Neural crest cell (in vitro differentiated cells): ENCODE results near the gene KIAA1191. TPM values are rescaled to one million over a fixed set of nuclear protein-coding genes. Genes with fewer than 3 reads are reported as not detected.

ENCODE experiments used
- DNase-seq: peaks from one replicate; pipeline ENCODE4 v3.0.0; 2021; ENCODE audit warnings: low read depth, mixed read lengths, low spot score
- H3K27ac Mint-ChIP-seq: one replicate; pipeline ENCODE4 v1.8.0; 2021; ENCODE audit warnings: mild to moderate bottlenecking, mixed read lengths; ENCODE audit not compliant: unreplicated experiment
- H3K27me3 Mint-ChIP-seq: 2 replicates; pipeline ENCODE4 v1.8.0; 2021; ENCODE audit warnings: low read depth, mild to moderate bottlenecking, mixed read lengths
- H3K36me3 Mint-ChIP-seq: 2 replicates; pipeline ENCODE4 v1.8.0; 2021; ENCODE audit warnings: low read depth, mild to moderate bottlenecking, mixed read lengths
- H3K4me1 Mint-ChIP-seq: 2 replicates; pipeline ENCODE4 v1.8.0; 2021; ENCODE audit warnings: mixed read lengths
- H3K4me3 Mint-ChIP-seq: one replicate; pipeline ENCODE4 v1.8.0; 2021; ENCODE audit warnings: mild to moderate bottlenecking, mixed read lengths
- H3K9me3 Mint-ChIP-seq: 2 replicates; pipeline ENCODE4 v1.8.0; 2021; ENCODE audit warnings: mixed read lengths
- total RNA-seq: library from RNA; stranded (reverse); gene quantifications from 2 replicates; pipeline ENCODE4 v1.2.1, GENCODE V29; 2021
- TF ChIP-seq, protein P1 (sequence below): fragments of 200-600 bp; sonication (generic); conservative IDR thresholded peaks from 2 replicates; pipeline ENCODE4 v1.5.0; 2021; ENCODE audit warnings: antibody characterized with exemption, mild to moderate bottlenecking

Gene KIAA1191
- total RNA-seq, 1 donor from 2014 or later = 112 TPM

DNA sequence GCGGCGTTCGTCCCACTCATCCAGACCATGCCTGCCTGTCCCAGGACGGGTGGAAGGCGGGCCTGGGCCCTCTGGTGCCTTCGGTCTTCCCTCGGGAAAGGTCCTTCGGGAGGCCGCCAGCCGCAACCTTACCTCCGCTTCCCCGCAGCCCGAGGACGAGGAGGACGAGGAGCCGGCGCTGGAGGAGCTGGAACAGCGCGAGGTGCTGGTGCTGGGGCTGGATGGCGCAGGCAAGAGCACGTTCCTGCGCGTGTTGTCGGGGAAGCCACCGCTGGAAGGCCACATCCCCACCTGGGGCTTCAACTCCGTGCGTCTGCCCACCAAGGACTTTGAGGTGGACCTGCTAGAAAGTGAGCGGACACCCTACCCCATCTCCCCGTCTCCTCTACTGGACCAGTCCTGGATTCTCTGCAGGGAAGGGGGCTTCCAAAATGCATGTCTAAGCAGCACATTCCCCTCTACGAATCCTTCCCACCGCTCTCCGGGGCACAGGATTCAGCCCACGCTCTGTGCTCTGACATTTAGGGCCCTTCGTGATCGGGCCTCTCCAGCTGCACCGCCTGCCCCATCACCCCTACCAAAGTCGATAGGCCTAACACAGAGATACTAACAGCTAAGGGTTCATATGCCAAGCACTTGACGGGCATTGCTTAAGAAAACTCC, 4.8 kb upstream of the KIAA1191 start:
- peaks cover 15% of the 10 kb centered on the region for H3K36me3 Mint-ChIP-seq
- H3K27ac Mint-ChIP-seq = no peak overlapping the region
- H3K4me3 Mint-ChIP-seq = peak overlapping the region; percentile 91
- H3K9me3 Mint-ChIP-seq = no peaks in the 10 kb centered on the region
- TF ChIP-seq, protein P1, sequence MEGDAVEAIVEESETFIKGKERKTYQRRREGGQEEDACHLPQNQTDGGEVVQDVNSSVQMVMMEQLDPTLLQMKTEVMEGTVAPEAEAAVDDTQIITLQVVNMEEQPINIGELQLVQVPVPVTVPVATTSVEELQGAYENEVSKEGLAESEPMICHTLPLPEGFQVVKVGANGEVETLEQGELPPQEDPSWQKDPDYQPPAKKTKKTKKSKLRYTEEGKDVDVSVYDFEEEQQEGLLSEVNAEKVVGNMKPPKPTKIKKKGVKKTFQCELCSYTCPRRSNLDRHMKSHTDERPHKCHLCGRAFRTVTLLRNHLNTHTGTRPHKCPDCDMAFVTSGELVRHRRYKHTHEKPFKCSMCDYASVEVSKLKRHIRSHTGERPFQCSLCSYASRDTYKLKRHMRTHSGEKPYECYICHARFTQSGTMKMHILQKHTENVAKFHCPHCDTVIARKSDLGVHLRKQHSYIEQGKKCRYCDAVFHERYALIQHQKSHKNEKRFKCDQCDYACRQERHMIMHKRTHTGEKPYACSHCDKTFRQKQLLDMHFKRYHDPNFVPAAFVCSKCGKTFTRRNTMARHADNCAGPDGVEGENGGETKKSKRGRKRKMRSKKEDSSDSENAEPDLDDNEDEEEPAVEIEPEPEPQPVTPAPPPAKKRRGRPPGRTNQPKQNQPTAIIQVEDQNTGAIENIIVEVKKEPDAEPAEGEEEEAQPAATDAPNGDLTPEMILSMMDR = no peak
- no peak for DNase-seq
- peaks cover 19% of the 10 kb centered on the region for H3K27me3 Mint-ChIP-seq
- peaks cover 18% of the 10 kb centered on the region for H3K4me1 Mint-ChIP-seq

DNA sequence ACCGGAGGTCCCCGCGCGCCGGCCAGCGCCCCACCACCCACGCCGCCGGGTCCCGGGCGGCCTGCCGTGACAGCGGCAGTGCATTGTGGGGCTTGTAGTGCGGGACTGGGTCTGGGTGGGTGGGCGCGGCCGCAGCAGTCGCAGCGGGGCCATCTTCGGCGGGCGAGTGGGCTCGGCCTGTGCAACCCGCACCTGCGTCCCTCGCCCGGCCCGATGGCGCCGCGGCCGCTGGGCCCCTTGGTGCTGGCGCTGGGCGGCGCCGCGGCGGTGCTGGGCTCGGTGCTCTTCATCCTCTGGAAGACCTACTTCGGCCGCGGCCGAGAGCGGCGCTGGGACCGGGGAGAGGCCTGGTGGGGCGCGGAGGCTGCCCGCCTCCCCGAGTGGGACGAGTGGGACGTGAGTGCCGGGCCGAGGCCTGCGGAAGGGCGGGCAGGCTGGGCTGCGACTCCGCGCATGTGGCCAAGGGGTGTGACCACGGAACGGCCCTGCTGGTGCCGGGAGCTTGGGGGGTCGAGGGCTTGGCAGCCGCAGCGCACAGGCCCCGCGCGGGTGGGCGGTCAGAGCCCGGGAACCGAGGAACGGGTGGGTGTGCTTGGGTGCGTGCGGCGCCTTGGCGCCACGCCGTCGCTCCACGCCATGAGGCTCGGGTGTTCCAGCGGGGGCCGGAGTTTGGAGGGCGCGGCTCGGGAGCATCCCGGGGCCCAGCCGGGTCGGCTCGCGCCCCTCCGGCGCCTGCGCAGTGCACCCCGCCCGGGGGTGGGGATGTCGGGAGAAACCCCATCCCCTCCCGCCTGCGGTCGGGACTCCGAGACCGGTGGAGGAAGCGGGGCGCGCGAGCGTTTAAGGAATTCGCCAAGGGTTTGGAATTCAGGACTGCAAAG, 4.0 kb upstream of the KIAA1191 start, which contains the start of gene ARL10:
Gene ARL10, plus strand, starts transcription at position 137 of the 881 bp plus-strand sequence. Its CDS starts 77 bp downstream, at position 214.
- TF ChIP-seq, protein P1 = no peak
- Mint-ChIP-seq H3K4me1 (peaks cover 18% of the 10 kb centered on the region), H3K9me3 (no peaks in the 10 kb centered on the region), H3K27me3 (peaks cover 19% of the 10 kb centered on the region), H3K27ac (no peak within 1 kb of the TSS), H3K4me3 (peak within 1 kb of the TSS; percentile 85), H3K36me3 (peaks cover 15% of the 10 kb centered on the region)
- DNase-seq = peak; percentile 42

GRCh38 chr5:176364765-176365350, 3.3 kb upstream of the KIAA1191 start:
- Mint-ChIP-seq H3K9me3 (no peaks in the 10 kb centered on the region), H3K4me3 (peak overlapping the region; percentile 85), H3K27me3 (peaks cover 19% of the 10 kb centered on the region), H3K36me3 (peaks cover 15% of the 10 kb centered on the region), H3K27ac (no peak overlapping the region), H3K4me1 (peaks cover 19% of the 10 kb centered on the region)
- DNase-seq = no peak
- TF ChIP-seq, protein P1 = no peak

- Mint-ChIP-seq H3K27ac (no peak overlapping the region), H3K27me3 (peaks cover 19% of the 10 kb centered on the region)
Measured at GRCh38 chr5:176362233-176362490, 598 bp upstream of the KIAA1191 start.

DNA sequence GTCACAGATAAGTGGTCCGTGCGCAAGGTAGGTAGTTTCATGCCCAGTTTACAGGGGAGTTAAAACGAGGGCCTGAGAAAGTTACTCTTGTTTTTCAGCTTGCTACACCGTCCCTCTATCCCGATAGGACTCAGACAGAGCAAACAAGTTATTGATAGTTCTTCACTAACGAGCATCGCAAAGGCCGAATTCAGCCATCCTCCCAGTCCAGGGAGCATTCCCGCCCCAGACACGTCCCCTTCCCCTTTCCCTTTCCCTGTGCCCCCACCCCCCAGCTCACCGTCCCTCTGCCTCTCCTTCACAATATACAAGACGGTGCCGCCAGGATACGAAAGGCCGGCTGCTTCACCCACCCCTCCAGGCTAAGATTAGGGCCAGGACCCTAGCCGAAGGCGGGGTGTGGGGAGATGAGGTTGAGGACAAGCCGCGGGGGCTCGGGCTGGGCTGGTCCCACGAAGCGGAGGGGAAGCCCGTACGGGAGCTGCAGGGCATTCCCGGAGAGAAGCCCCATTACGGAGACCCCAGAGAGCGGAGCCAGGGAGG, 599 bp downstream of the KIAA1191 start:
- Mint-ChIP-seq H3K4me1 (peaks cover 23% of the 10 kb centered on the region), H3K9me3 (no peaks in the 10 kb centered on the region), H3K27ac (peak overlapping the region; percentile 99), H3K4me3 (peak overlapping the region; percentile 99), H3K27me3 (peaks cover 17% of the 10 kb centered on the region), H3K36me3 (peaks cover 3% of the 10 kb centered on the region)
- TF ChIP-seq, protein P1 = no peak
- DNase-seq = no peak

More at GRCh38 chr5:176362233-176362490, 598 bp upstream of the KIAA1191 start:
- peaks cover 29% of the 10 kb centered on the region for H3K4me1 Mint-ChIP-seq
- peaks cover 6% of the 10 kb centered on the region for H3K36me3 Mint-ChIP-seq
- peak overlapping the region; percentile 99 for H3K4me3 Mint-ChIP-seq
- no peak for DNase-seq
- no peaks in the 10 kb centered on the region for H3K9me3 Mint-ChIP-seq
- TF ChIP-seq, protein P1 = no peak
